ENCODE data around the gene NNMT. TPM values are rescaled to one million over a fixed set of nuclear protein-coding genes. Genes with fewer than 3 reads are reported as not detected.
A peak's percentile ranks its signal among the peaks of the same experiment; 100 is the strongest.

NNMT gene
- polyA plus RNA-seq, 1 of the 3 experiments (the other 2 are of a cell fraction): 84.6 TPM

GRCh38 chr11:114297806-114298709 lies 1.9 kb downstream of the NNMT start:
- POLR2A ChIA-PET: no interaction called here
- H3K27ac ChIP-seq (ENCODE audit: low read depth in 2 of 2, low read length in 1 of 2): peak overlapping the region; percentile 2 to 100
- no peaks in the 10 kb centered on the region for H4K20me1 ChIP-seq (ENCODE audit: insufficient read depth)
- no peaks in the 10 kb centered on the region for H3K9me2 ChIP-seq
- peaks cover under 1 to 4% of the 10 kb centered on the region in 2 experiments; a peak in 2 of 4 replicates for H3K4me1 ChIP-seq (ENCODE audit: control insufficient read depth in 1 of 2, insufficient read depth in 2 of 2, low read depth in 1 of 2, low read length in 1 of 2)
- H3K79me2 ChIP-seq (ENCODE audit: insufficient read depth): peaks cover 59% of the 10 kb centered on the region
- H2AFZ ChIP-seq (ENCODE audit: low read depth): no peak overlapping the region
- no peak for DNase-seq
- CTCF ChIA-PET: no interaction called here
- peak overlapping the region; percentile 56 to 64 for H3K4me3 ChIP-seq (ENCODE audit: low read depth in 2 of 2, low read length in 1 of 2)
- H3K9me3 ChIP-seq: peaks cover 16% of the 10 kb centered on the region; the same call in 1 of the 2 replicates
- TF ChIP-seq NFIC (IDR thresholded peaks at IDR 0.05; ENCODE audit: borderline replicate concordance): no peak
- WGBS (ENCODE audit: low lambda C conversion rate): 86% methylated on average over 8 of the region's 8 CpGs
- peaks cover 30 to 51% of the 10 kb centered on the region in 2 experiments for H3K36me3 ChIP-seq (replicated peaks in 1 of 2; ENCODE audit: control insufficient read depth in 1 of 2, insufficient read depth in 2 of 2, low read length in 1 of 2)
- peak overlapping the region; percentile 76 for H3K4me2 ChIP-seq
- peak overlapping the region; percentile 85 for H3K9ac ChIP-seq
- no peaks in the 10 kb centered on the region for H3K27me3 ChIP-seq (ENCODE audit: insufficient read depth)
- H3F3A ChIP-seq (replicated peaks; ENCODE audit: insufficient read depth): peaks cover 48% of the 10 kb centered on the region

GRCh38 chr11:114298710-114299109 lies 2.5 kb downstream of the NNMT start:
- peaks cover 16% of the 10 kb centered on the region; the same call in 1 of the 2 replicates for H3K9me3 ChIP-seq
- H3K79me2 ChIP-seq (ENCODE audit: insufficient read depth): peaks cover 65% of the 10 kb centered on the region
- H3K4me1 ChIP-seq (ENCODE audit: control insufficient read depth in 1 of 2, insufficient read depth in 2 of 2, low read depth in 1 of 2, low read length in 1 of 2): peaks cover 0 to 4% of the 10 kb centered on the region in 2 experiments; a peak in 1 of 4 replicates
- ChIA-PET POLR2A (no interaction called here), CTCF (no interaction called here)
- WGBS (ENCODE audit: low lambda C conversion rate): 38% methylated on average over 2 of the region's 2 CpGs
- H2AFZ ChIP-seq (ENCODE audit: low read depth): no peak overlapping the region
- no peaks in the 10 kb centered on the region for H3K9me2 ChIP-seq
- H3K4me3 ChIP-seq (ENCODE audit: low read depth in 2 of 2, low read length in 1 of 2): peak overlapping the region in 1 of 2 experiments; percentile 56; a peak in 3 of 4 replicates
- H3K27me3 ChIP-seq (ENCODE audit: insufficient read depth): no peaks in the 10 kb centered on the region
- no peak overlapping the region for H3K9ac ChIP-seq
- H3K27ac ChIP-seq (ENCODE audit: low read depth in 2 of 2, low read length in 1 of 2): no peak overlapping the region
- H4K20me1 ChIP-seq (ENCODE audit: insufficient read depth): no peaks in the 10 kb centered on the region
- TF ChIP-seq POLR2AphosphoS5 (IDR thresholded peaks at IDR 0.05; ENCODE audit: low read depth, low read length) (no peak), SMC3 (IDR thresholded peaks at IDR 0.05; ENCODE audit: low read depth, low read length) (no peak), ELF1 (IDR thresholded peaks at IDR 0.05) (no peak), REST (IDR thresholded peaks at IDR 0.05; ENCODE audit: low read depth, low read length) (no peak), JUND (IDR thresholded peaks at IDR 0.05) (no peak), GATA2 (CRISPR knock-in tag; IDR thresholded peaks at IDR 0.05) (no peak), CTCF (IDR thresholded peaks at IDR 0.05) (no peak), FOXM1 (IDR thresholded peaks at IDR 0.05; ENCODE audit: low read depth) (no peak), SIN3A (IDR thresholded peaks at IDR 0.05; ENCODE audit: borderline replicate concordance, low read depth, low read length) (no peak), TAF1 (IDR thresholded peaks at IDR 0.05; ENCODE audit: borderline replicate concordance, low read depth, low read length) (no peak)
- peaks cover 48% of the 10 kb centered on the region for H3F3A ChIP-seq (replicated peaks; ENCODE audit: insufficient read depth)
- H3K36me3 ChIP-seq (replicated peaks in 1 of 2; ENCODE audit: control insufficient read depth in 1 of 2, insufficient read depth in 2 of 2, low read length in 1 of 2): peaks cover 30 to 55% of the 10 kb centered on the region in 2 experiments
- DNase-seq: no peak
- peak overlapping the region; percentile 76; the same call in 1 of the 2 replicates for H3K4me2 ChIP-seq
